HG03196 (cell line): ENCODE results near the gene CDH4.

ENCODE experiments used
- ATAC-seq: cut with Tn5 transposase; IDR thresholded peaks from one replicate; pipeline ENCODE4 v1.9.1; 2021; ENCODE audit not compliant: unreplicated experiment

Gene CDH4

GRCh38 chr20:61354001-61354390 is 101.9 kb downstream of the CDH4 start:
- no peak for ATAC-seq

- ATAC-seq = no peak
Measured at GRCh38 chr20:61354501-61354900, 102.4 kb downstream of the CDH4 start.

DNA sequence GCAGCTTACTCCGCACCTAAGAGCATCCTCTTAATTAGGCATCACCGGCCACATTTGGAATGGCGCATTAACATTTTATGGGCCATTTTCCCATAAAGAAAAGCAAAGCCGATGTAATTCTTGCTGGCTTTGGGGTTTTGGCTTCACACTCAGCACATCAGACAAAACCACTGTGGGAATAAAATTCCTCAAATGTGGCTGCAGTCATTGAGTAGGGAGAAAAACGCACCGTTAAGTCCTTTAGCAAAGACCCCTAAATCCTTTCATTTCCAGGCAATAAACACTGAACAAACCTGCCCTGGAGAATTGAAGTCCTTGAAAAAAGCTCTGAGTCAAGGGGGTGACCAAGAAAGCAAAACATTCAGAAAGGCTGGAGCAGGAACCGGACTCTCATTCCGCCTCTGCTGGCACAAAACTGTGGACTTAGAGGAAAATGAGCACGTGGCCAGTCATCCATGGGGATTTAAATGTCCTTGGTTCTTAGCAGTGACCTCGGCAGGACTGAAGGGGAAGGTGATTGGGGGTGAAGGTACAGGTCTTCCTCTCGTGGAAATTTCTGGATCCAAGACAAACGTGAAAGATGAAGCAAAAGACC is 102.9 kb downstream of the CDH4 start:
- ATAC-seq = no peak

DNA sequence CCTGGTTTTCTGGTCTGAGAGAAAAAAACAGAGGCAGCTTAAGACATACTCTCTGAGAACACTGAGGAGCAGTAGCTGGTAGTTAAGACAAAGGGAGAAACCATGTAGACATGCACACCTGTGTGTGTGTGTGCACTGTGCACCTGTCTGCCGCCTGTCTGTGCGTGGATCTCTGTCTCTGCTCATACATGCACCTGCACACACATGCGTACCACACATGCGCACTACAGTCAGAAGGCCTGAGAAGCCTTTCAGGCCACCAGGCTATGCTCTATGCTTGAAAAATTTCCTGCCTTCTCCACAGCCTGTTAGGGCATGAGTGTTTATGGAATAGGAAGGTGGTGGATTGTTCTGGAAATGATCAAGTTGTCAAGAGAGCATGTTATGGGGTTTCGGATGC is 103.5 kb downstream of the CDH4 start:
- ATAC-seq = no peak

GRCh38 chr20:61356196-61356595 is 104.1 kb downstream of the CDH4 start:
- ATAC-seq = no peak

DNA sequence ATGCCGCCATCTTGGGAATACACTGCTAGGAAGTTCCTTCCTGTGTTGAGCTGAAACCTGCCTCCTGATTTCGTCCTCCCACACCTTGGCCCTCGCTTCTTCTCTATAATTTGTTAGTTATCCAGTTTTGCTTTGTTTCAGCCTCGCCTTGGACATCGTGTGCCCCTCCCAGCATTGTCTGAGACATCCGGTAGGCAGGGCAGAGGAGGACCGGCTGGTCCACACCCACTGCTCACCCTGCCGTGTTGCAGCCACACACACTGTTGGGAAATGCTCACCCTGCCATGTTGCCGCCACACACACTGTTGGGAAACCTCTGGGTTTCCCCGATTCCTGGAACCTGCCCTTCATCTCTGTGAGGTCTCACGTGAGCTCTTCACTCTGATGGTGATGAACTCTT is 105.1 kb downstream of the CDH4 start:
- ATAC-seq = no peak

GRCh38 chr20:61359254-61359653 is 107.2 kb downstream of the CDH4 start:
- no peak for ATAC-seq

- no peak for ATAC-seq
Measured at GRCh38 chr20:61360296-61360695, 108.2 kb downstream of the CDH4 start.

- ATAC-seq = no peak
Measured at GRCh38 chr20:61360940-61361339, 108.9 kb downstream of the CDH4 start.

DNA sequence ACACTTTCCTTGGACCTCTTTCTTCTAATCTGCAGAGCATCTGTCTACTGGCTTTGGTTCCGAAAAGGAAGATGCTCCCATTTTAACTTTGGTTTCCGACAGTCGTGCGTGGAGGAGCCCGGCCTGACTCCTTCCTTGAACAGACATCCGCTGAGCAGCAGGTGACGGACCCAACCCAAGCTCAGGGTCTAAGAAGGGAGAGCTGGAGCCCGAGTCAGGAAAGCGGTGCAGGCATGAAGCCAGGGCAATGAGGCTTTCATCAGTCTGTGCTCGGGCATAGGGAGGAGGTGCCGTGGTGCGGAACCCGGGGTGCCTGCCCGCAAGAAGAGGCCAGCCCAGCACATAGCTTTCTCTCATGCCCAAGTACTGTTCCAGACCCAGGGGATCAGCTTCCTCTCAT is 109.4 kb downstream of the CDH4 start:
- no peak for ATAC-seq

DNA sequence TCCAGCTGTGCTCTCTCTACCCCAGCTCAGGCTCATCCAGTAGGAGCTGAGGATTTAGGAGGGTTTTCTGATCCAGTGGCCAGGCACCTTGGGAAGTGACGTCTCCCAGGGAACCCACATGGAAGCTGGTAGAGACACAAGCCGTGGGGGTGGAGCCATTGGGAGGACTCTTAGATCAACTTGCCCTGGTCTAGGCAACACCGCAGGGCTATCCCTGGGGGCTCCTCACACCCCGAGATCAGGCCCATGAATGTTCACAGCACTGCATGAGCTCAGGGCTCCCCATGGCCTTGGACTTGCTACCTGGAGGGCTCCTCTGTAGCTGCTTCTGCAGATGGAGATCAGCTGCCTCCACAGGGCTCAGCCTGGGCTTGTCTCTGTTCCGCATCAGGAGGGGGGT is 112.1 kb downstream of the CDH4 start:
- no peak for ATAC-seq

- no peak for ATAC-seq
Measured at GRCh38 chr20:61366914-61367313, 114.9 kb downstream of the CDH4 start.

DNA sequence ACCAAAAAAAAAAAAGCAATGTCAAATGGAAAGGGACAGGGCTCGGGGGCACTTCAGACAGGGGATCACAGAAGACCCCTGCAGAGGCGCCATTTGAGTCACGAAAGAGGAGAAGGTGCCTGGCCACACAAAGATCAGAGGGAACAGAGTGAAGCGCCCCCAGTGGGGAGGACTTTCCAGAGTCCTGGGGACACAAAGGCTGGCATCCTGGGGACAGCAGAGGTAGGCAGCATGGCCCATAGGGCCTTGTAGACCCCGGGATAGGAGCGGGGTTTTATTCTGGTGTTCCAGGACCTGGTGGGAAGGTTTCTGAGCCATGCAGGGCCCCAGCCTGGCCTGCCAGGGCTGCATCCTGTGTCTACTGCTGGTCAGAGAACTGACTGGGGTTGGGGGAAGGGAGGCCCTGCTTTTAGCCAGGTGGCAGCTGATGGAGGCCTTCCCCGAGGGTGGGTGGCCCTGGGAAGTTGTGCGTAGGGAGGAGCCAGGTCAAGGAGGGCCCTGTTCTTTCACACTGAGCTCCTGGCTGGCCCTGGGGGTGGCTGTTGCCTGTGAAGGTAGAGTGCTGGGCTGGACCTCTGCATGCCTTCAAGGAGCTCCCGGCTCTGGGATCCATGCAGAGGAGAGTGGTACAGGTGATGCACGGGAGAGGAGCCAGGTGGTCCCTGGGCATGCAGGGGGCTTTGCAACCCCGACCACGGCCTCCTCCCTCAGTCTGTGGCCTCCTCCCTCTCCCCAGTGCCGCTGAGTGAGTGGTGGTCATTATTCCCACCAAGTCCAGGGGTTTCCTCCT is 117.9 kb downstream of the CDH4 start:
- ATAC-seq = no peak

GRCh38 chr20:61370841-61371303 is 118.8 kb downstream of the CDH4 start:
- ATAC-seq = no peak

- no peak for ATAC-seq
Measured at GRCh38 chr20:61371501-61372136, 119.6 kb downstream of the CDH4 start.

GRCh38 chr20:61372137-61373054 is 120.3 kb downstream of the CDH4 start:
- ATAC-seq = no peak

GRCh38 chr20:61373055-61373399 is 121.0 kb downstream of the CDH4 start:
- ATAC-seq = no peak

GRCh38 chr20:61373956-61374545 is 122.0 kb downstream of the CDH4 start:
- no peak for ATAC-seq

- ATAC-seq = no peak
Measured at GRCh38 chr20:61376541-61377240, 124.6 kb downstream of the CDH4 start.

- ATAC-seq = no peak
Measured at GRCh38 chr20:61378694-61379355, 126.8 kb downstream of the CDH4 start.
